ENCODE data around the gene PLEKHG1.

Gene PLEKHG1

GRCh38 chr6:150619275-150619674 lies 19.6 kb downstream of the PLEKHG1 start:
- no peak for DNase-seq (ENCODE audit: low read depth, low spot score)

- no peak for DNase-seq (ENCODE audit: low read depth, low spot score)
These were observed 20.6 kb downstream of the PLEKHG1 start for GRCh38 chr6:150620244-150620643.

DNA sequence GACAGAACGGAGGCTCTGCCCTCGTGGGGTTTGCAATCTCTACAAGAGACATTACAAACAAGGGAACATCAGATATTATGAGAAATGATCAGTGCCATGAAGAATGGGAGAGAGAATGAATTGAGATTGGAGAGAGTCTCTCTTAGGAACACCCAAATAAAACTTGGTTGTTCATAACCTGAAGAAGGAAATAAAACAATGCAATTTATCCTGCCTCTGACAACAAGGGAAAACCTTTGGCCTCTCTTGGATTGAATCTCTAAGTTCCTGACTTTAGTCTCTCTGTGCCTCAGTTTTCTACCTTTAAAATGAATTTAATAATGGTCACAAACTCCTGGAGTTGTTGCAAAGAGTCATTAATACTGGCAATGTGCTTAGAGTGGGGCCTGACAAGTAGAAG lies 21.1 kb downstream of the PLEKHG1 start:
- no peak for DNase-seq (ENCODE audit: low read depth, low spot score)

DNA sequence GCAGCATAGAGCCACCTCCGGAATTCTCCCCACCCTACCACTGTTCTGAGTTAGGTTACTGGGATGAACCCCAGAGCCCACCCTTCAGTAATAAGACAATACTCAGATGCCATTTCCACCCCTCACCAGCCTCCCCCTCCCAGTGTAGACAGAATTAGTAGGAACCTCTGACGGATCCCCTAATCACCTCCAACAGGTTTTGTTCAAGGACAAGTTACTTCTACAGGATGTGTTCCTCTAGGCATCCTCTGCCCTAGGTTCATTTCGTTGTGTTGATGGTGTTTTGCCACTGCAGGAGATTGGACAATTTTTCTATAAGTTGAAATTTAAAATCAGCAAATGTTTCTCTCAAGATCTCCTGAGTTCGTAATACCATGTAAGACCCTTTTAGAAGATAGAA lies 22.8 kb downstream of the PLEKHG1 start:
- DNase-seq (ENCODE audit: low read depth, low spot score) = no peak

- no peak for DNase-seq (ENCODE audit: low read depth, low spot score)
These were observed 23.5 kb downstream of the PLEKHG1 start for GRCh38 chr6:150622941-150623874.

DNA sequence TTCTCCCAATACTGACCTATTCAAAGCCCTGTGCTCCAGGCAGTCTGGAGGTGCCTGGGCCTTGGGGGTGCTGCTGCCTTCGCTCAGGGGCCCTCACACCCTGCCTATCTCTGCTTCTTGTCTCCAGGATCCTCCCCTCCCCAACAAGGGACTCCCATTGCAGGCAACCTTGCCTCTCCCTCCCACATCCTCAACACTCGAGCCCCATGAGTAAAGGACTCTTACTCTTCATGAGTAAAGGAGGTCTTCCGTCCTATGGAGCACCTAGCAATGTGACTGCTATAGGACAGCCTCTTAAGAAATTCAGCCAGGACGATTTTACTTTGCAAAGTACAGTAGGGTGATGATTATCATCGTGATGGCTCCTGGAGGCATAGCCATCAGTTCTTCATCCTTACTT lies 24.5 kb downstream of the PLEKHG1 start:
- no peak for DNase-seq (ENCODE audit: low read depth, low spot score)

GRCh38 chr6:150625927-150626326 lies 26.2 kb downstream of the PLEKHG1 start:
- DNase-seq (ENCODE audit: low read depth, low spot score) = no peak

DNA sequence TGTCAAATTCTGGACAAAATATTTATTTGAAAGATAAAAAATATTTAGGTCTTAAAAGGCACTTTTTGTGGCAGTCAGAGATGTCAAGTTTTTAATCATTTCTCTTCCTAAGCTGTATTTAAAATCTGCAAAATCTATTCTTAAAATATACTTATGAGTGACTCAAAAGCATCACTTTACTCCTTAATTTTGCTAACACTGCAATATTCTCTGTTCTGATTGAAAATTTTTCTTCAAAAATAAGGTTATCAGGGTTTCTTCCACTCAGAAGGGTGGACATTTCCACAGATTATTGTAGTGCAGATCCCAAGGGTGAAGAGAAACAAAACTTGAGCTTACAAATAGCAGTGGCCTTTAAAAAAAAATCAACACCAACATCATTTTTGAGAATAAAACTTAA lies 27.5 kb downstream of the PLEKHG1 start:
- DNase-seq (ENCODE audit: low read depth, low spot score) = no peak

DNA sequence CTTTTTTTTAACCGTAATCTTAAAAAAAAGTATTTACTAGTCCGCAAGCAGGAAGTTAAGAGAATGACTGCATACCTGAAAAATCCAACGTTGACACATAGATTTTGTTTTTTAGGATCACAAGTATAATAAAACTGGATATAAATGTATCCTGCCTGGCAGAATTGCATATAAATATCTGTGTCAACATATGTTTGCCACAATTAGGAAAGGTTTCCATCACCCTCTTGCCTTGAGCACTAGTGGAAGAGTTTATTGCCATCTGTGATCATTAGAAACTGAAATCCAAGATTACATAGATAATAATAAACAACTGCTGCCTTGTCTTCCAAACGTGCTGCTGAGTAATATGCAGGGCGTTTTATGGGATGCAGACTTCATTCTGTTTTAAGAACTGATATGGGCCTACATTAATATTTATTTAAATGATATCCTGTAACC lies 27.9 kb downstream of the PLEKHG1 start:
- DNase-seq (ENCODE audit: low read depth, low spot score) = no peak

DNA sequence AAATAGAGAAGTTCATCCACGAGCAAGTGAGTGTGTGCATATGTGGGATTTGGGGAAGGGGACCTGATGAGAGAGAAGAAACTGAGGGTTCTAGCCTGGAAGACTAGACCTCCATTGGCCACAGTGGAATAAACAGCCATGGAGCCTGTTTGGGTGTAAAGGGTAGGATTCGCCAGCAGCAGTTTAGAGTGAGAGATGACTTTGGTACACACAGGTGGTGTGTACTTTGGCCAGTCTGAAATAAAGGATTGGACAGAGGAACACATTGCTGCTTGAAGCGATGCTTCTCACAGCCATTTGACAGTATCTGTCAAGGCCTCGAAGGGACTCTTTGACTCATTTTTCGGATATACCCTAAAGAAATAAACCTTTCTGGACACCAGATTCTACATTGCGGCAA lies 29.2 kb downstream of the PLEKHG1 start:
- DNase-seq (ENCODE audit: low read depth, low spot score) = no peak

- no peak for DNase-seq (ENCODE audit: low read depth, low spot score)
These were observed 31.7 kb downstream of the PLEKHG1 start for GRCh38 chr6:150631283-150631983.

DNA sequence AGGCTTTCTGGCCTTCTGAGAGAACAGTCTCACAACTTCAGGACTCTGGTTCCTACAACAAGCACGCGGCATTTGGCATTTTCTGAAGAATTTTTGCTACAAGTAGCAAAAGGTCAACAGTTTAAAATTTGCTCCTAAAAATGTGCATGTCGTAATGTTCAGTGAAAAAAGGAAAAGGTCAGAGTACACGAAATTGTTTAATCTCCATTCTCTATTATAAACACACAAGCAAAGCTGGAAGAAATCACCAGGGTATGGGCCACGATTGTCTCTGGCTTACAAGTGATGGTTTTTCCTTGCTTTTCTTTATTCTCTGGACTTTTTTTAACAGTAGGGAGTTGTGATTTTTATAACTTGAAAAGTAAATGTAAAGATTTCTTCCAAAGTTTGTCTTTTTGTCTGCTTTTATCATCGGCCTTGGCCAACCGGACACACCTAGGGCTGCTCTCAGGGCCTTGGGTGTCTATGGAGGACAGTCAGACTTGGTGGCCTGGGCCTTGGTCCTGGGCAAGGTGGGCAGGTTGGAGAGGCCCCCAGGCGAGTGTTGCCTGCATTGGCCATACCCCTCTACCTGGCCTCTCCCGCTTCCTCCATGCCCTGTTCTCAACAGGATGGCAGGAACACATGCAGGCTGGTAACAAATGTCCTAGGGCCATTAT lies 32.4 kb downstream of the PLEKHG1 start:
- DNase-seq (ENCODE audit: low read depth, low spot score) = no peak

DNA sequence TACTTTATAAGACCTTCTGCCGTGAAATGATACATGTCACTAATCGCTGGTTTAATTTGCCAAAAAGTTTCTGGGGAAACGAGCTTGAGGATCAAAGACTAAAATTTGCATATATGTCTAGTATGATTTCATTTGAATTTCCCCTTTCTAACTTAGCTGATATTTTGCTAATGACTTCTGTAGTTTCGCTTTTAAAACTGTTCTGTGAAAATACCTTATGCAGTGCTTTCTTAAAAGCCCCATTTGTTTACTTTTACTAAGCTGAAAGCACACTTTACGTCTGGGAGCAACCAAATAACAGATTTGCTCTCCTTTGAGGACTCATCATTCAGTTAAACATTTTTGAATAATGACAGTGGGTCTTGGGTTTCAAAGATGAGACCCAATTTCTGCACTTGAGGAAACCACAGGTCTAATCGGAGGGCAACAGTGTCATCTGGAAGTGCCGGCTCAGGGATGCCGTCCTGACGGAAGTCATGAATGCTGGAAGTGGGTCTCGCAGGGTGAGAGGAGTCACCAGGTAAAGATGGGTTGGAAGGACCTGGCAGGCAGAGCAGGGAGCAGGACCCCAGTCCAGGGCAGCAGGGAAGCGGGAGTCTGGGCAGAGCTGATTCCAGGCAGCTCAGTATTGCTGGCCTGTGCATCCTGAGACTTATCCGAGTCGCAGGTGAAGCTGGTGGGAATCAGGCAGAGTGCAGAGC lies 33.2 kb downstream of the PLEKHG1 start:
- no peak for DNase-seq (ENCODE audit: low read depth, low spot score)

GRCh38 chr6:150633486-150633834 lies 33.8 kb downstream of the PLEKHG1 start:
- DNase-seq (ENCODE audit: low read depth, low spot score) = no peak

GRCh38 chr6:150634176-150634963 lies 34.7 kb downstream of the PLEKHG1 start:
- DNase-seq (ENCODE audit: low read depth, low spot score) = no peak

GRCh38 chr6:150634964-150635292 lies 35.2 kb downstream of the PLEKHG1 start:
- DNase-seq (ENCODE audit: low read depth, low spot score) = no peak

GRCh38 chr6:150635906-150636514 lies 36.3 kb downstream of the PLEKHG1 start:
- DNase-seq (ENCODE audit: low read depth, low spot score) = no peak

DNA sequence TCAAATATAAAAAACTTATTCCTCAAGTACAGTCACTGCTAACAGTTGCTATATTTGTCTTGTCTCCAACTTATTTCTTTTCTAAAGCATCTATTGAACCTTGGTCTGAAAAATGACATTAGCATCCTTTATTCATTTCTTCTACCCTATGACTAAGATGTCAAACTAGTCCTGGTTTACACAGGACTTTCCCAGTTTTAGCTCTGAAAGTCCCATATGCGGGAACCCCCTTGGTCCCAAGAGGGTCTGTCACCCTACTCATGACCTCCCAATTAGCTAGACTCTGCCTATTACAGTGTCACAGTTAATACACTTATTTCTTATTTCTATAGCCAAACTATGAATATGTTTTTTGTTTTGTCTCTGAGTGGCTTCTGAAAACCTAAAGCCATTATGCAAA lies 37.1 kb downstream of the PLEKHG1 start:
- no peak for DNase-seq (ENCODE audit: low read depth, low spot score)

GRCh38 chr6:150637266-150637665 lies 37.6 kb downstream of the PLEKHG1 start:
- no peak for DNase-seq (ENCODE audit: low read depth, low spot score)

DNA sequence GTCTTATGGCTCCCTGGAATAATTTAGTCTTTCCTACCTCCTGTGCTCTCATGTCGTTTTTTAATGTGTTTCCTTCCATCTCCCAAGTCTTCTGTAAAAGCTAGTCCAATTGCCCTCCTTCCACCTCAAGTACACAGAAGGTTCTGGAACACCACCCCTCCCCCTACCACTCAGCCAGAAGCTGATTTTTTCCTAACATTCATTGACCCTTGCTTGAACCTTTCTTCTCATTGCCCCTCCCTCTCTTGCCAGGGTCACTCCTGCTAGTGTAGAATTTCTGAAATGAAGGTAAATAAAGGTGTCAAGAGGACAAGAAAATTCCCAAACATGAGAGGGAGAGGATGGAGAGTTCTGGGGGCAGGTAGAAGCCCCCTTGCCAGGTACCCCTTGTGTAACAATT lies 38.6 kb downstream of the PLEKHG1 start:
- DNase-seq (ENCODE audit: low read depth, low spot score) = no peak

DNA sequence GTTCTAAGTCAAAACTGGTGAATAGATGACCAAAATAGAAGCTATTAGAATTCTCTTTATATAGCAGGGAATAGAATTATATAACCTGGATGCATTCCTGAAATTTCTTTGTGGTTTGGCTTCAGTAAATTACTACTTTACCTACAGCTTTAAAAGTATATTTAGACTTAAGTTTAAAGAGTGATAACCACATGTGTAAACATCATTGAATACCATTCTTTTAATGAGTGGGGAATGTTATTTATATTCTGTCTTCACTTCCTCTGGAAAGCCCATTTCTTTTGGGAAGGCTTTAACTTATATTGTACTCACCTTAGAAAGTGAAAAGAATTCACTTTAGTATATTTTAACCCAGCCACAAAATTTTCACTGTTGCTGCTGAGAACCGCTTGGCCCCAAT lies 39.1 kb downstream of the PLEKHG1 start:
- no peak for DNase-seq (ENCODE audit: low read depth, low spot score)
